Heart left ventricle (tissue), 13 donors: ENCODE data around the gene KRT77.

Source experiments
- POLR2A ChIP-seq, 2 donors: fragments of 450-650 bp; IDR thresholded peaks; one replicate each; pipeline ENCODE4 v1.6.1; 2017; ENCODE audit warnings: antibody characterized with exemption in 2 of 2, mild to moderate bottlenecking in 2 of 2, moderate library complexity in 2 of 2
- TF ChIP-seq, protein P1 (sequence below), 12 donors: fragments of 200-600 bp; sonication (generic) in 4 of 12; IDR thresholded peaks; one replicate each; pipeline versions ENCODE4 v1.5.0 to v1.8.0; 2018 to 2022; ENCODE audit warnings: antibody characterized with exemption in 12 of 12, mild to moderate bottlenecking in 5 of 12
- donor health status: ischemic (EF 13 %, LVEDD 7.1; RV severe dilation, severe dysfunction).
- donor health status: DM: no; HTN: yes; CAD: no.
- donor health status: DM: no; HTN: no; CAD: no.
- donor health status: ischemic (EF 25% LVEDD 6.9; RV normal size, moderate dysfunction).
- donor health status: ischemic (EF 25% LVEDD 5.7; RV mildly dilated, moderate dysfunction).
- donor health status: ischemic (EF 35%, LVEDD 5.7; RV mildly dilated, moderate dysfunction).
- donor health status: nonischemic (EF 11% LVEDD 7.7; RV severe dilation, severe dysfunction).
- donor health status: DM: yes; HTN: yes; CAD: no.
- donor health status: PGD.
- donor health status: ischemic (EF 29% LVEDD 5.4; RV normal size, mild dysfunction).
- donor health status: nonischemic (EF 23%, LVEDD 6.1; RV moderate dilation, normal function).

DNA sequence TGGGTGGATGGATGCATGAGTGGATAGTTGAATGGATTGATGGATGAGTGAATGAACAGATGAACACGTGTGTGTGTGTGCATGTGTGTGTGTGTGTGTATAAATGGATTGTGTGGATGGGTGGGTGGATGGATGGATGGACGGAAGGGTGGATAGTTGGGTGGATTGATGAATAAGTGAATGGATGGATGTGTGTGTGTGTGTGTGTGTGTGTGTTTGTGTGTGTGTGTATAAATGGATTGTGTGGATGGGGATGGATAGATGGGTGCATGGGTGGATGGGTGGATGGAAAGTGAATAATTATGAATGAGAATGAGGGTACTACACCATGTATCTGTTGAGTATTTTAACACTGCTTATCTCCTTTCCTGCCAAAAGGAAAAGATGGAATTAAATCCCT, 986 bp downstream of the KRT77 start:
- TF ChIP-seq, protein P1, sequence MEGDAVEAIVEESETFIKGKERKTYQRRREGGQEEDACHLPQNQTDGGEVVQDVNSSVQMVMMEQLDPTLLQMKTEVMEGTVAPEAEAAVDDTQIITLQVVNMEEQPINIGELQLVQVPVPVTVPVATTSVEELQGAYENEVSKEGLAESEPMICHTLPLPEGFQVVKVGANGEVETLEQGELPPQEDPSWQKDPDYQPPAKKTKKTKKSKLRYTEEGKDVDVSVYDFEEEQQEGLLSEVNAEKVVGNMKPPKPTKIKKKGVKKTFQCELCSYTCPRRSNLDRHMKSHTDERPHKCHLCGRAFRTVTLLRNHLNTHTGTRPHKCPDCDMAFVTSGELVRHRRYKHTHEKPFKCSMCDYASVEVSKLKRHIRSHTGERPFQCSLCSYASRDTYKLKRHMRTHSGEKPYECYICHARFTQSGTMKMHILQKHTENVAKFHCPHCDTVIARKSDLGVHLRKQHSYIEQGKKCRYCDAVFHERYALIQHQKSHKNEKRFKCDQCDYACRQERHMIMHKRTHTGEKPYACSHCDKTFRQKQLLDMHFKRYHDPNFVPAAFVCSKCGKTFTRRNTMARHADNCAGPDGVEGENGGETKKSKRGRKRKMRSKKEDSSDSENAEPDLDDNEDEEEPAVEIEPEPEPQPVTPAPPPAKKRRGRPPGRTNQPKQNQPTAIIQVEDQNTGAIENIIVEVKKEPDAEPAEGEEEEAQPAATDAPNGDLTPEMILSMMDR (IDR thresholded peaks at IDR 0.05), result no peak
- no peak for TF ChIP-seq POLR2A (IDR thresholded peaks at IDR 0.05)
